ENCODE results near the gene COL28A1. TPM values are rescaled to one million over a fixed set of nuclear protein-coding genes. Genes with fewer than 3 reads are reported as not detected.

The COL28A1 gene
- total and polyA plus RNA-seq, 2 experiments from 2014 or later: 0.31 to 0.70 TPM

- peaks cover 4% of the 10 kb centered on the region; the same call in 1 of the 2 replicates for H3F3A ChIP-seq (replicated peaks; ENCODE audit: low read depth)
- TF ChIP-seq STAT1 (IDR thresholded peaks at IDR 0.05; ENCODE audit: unreplicated experiment): no peak
- peaks cover 15% of the 10 kb centered on the region for H3K9me3 Mint-ChIP-seq
- H3K27me3 ChIP-seq (ENCODE audit: insufficient read depth): no peaks in the 10 kb centered on the region
- H3K27ac Mint-ChIP-seq: no peak overlapping the region
- H3K4me2 ChIP-seq: no peak overlapping the region
- H3K9me2 ChIP-seq (ENCODE audit: insufficient read depth): peaks cover 8% of the 10 kb centered on the region; the same call in 1 of the 2 replicates
- peaks cover 5% of the 10 kb centered on the region; the same call in 1 of the 2 replicates for H3K36me3 ChIP-seq (ENCODE audit: insufficient read depth)
- H3K4me1 Mint-ChIP-seq: peaks cover 18% of the 10 kb centered on the region; the same call in 2 of the 3 replicates
- H3K4me3 ChIP-seq: no peak overlapping the region
- no peak for DNase-seq (ENCODE audit: low spot score)
- no peak for ATAC-seq
- H3K27me3 Mint-ChIP-seq (ENCODE audit: insufficient read depth, low read depth, poor library complexity): no peaks in the 10 kb centered on the region
- no peak overlapping the region for H3K27ac ChIP-seq (ENCODE audit: low read depth)
- peaks cover 63% of the 10 kb centered on the region for H3K79me2 ChIP-seq (replicated peaks; ENCODE audit: insufficient read depth)
- peaks cover 22% of the 10 kb centered on the region for H3K4me1 ChIP-seq (ENCODE audit: insufficient read depth)
- peaks cover 17% of the 10 kb centered on the region for H4K20me1 ChIP-seq (replicated peaks; ENCODE audit: insufficient read depth)
- no peak overlapping the region for H2AFZ ChIP-seq
- H3K4me3 Mint-ChIP-seq: no peak overlapping the region
- peaks cover 31% of the 10 kb centered on the region for H3K36me3 Mint-ChIP-seq (ENCODE audit: low read depth)
Observed at GRCh38 chr7:7569615-7570014, 33.9 kb upstream of the COL28A1 start.

DNA sequence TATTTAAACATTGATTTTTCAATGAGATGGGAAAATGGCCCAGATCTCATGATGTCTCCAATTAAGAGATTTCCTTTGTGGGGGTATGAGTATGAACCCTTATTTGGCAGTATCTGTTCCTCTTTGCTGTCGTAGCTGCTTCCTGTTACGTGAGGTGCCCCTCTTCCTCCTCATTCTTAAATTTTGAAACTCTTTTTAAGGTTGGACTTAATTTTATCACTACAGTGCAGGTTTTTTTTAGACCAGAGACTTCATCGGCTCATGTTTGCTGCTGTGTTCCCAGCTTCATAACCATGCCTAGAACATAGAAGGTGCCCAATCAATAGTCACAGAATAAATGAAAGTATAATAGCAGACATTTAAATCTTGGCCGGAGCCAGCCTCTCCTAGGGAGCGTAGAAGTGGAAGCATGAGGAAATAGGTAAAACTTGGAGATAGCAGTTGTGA, 33.4 kb upstream of the COL28A1 start:
- peaks cover 63% of the 10 kb centered on the region for H3K79me2 ChIP-seq (replicated peaks; ENCODE audit: insufficient read depth)
- no peak overlapping the region for H3K27ac ChIP-seq (ENCODE audit: low read depth)
- TF ChIP-seq ZNF331 (CRISPR knock-in tag; IDR thresholded peaks at IDR 0.05; ENCODE audit: low read depth) (no peak), CREB1 (CRISPR knock-in tag; IDR thresholded peaks at IDR 0.05; ENCODE audit: low read depth) (no peak), ETS1 (IDR thresholded peaks at IDR 0.05) (no peak), ZNF114 (CRISPR knock-in tag; IDR thresholded peaks at IDR 0.05) (no peak)
- TF ChIP-seq, protein P1, sequence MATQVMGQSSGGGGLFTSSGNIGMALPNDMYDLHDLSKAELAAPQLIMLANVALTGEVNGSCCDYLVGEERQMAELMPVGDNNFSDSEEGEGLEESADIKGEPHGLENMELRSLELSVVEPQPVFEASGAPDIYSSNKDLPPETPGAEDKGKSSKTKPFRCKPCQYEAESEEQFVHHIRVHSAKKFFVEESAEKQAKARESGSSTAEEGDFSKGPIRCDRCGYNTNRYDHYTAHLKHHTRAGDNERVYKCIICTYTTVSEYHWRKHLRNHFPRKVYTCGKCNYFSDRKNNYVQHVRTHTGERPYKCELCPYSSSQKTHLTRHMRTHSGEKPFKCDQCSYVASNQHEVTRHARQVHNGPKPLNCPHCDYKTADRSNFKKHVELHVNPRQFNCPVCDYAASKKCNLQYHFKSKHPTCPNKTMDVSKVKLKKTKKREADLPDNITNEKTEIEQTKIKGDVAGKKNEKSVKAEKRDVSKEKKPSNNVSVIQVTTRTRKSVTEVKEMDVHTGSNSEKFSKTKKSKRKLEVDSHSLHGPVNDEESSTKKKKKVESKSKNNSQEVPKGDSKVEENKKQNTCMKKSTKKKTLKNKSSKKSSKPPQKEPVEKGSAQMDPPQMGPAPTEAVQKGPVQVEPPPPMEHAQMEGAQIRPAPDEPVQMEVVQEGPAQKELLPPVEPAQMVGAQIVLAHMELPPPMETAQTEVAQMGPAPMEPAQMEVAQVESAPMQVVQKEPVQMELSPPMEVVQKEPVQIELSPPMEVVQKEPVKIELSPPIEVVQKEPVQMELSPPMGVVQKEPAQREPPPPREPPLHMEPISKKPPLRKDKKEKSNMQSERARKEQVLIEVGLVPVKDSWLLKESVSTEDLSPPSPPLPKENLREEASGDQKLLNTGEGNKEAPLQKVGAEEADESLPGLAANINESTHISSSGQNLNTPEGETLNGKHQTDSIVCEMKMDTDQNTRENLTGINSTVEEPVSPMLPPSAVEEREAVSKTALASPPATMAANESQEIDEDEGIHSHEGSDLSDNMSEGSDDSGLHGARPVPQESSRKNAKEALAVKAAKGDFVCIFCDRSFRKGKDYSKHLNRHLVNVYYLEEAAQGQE (IDR thresholded peaks at IDR 0.05; ENCODE audit: unreplicated experiment): no peak
- peaks cover 22% of the 10 kb centered on the region for H3K4me1 ChIP-seq (ENCODE audit: insufficient read depth)
- ATAC-seq (no peak), DNase-seq (ENCODE audit: low spot score) (no peak)
- peaks cover 15% of the 10 kb centered on the region for H3K9me3 Mint-ChIP-seq
- H3K36me3 ChIP-seq (ENCODE audit: insufficient read depth): peaks cover 5% of the 10 kb centered on the region; the same call in 1 of the 2 replicates
- peaks cover 17% of the 10 kb centered on the region for H4K20me1 ChIP-seq (replicated peaks; ENCODE audit: insufficient read depth)
- H3K9me2 ChIP-seq (ENCODE audit: insufficient read depth): peaks cover 8% of the 10 kb centered on the region; the same call in 1 of the 2 replicates
- no peak overlapping the region for H2AFZ ChIP-seq
- H3K4me1 Mint-ChIP-seq: peaks cover 18% of the 10 kb centered on the region; the same call in 2 of the 3 replicates
- H3K27me3 ChIP-seq (ENCODE audit: insufficient read depth): no peaks in the 10 kb centered on the region
- peak overlapping the region; percentile 86 for H3K4me3 Mint-ChIP-seq
- H3K4me2 ChIP-seq: peak overlapping the region; percentile 93
- H3K4me3 ChIP-seq: peak overlapping the region; percentile 88
- H3K36me3 Mint-ChIP-seq (ENCODE audit: low read depth): peaks cover 31% of the 10 kb centered on the region
- H3F3A ChIP-seq (replicated peaks; ENCODE audit: low read depth): peaks cover 4% of the 10 kb centered on the region; the same call in 1 of the 2 replicates
- H3K27me3 Mint-ChIP-seq (ENCODE audit: insufficient read depth, low read depth, poor library complexity): no peaks in the 10 kb centered on the region
- 0 out of 2 replicates have a peak overlapping the region, but pooled peaks have one; percentile 7 for H3K27ac Mint-ChIP-seq
